Measurements from ENCODE around the gene PDCD2L. TPM values are rescaled to one million over a fixed set of nuclear protein-coding genes. Genes with fewer than 3 reads are reported as not detected.

Gene PDCD2L
- total and polyA plus RNA-seq, 2 of the 8 experiments (the other 6 are each of a cell fraction or from before 2014, with no cell fraction given) = 51.5 to 78.1 TPM

- no peak for TF ChIP-seq BACH1 (IDR thresholded peaks at IDR 0.05; ENCODE audit: low read length)
- no peak for TF ChIP-seq PHF8 (conservative IDR thresholded peaks at IDR 0.05; ENCODE audit: low read depth, low read length)
- TF ChIP-seq KDM5A (IDR thresholded peaks at IDR 0.05; ENCODE audit: low read length) = no peak
- TF ChIP-seq KDM1A (IDR thresholded peaks at IDR 0.05; ENCODE audit: borderline replicate concordance, low read length) = no peak
- no peak for TF ChIP-seq YY1 (IDR thresholded peaks at IDR 0.05; ENCODE audit: low read depth, low read length)
- TF ChIP-seq CTCF (IDR thresholded peaks at IDR 0.05; ENCODE audit: control extremely low read depth in 1 of 3, insufficient read depth in 1 of 3, low read depth in 1 of 3, low read length in 3 of 3) = no peak
Observed at GRCh38 chr19:34416021-34416545, 11.9 kb downstream of the PDCD2L start (continued).
